Renal cortical epithelial cell (primary cell): ENCODE measurements around the gene NMRK2. TPM values are rescaled to one million over a fixed set of nuclear protein-coding genes. Genes with fewer than 3 reads are reported as not detected.
"Not testable (repeated sequence)": the region's sequence is repeated elsewhere in the genome, so short reads cannot be mapped to it uniquely, and the experiment has no call there.

Source experiments
- DNase-seq: peaks from one replicate; pipeline ENCODE4 v3.0.0-alpha.2; 2011; ENCODE audit warnings: low read depth
- total RNA-seq: library from RNA; depleted of rRNA; stranded (reverse); fragments of >200 nt; gene quantifications from 2 replicates; pipeline ENCODE4 v1.2.3, GENCODE V29; 2014

Gene NMRK2, protein sequence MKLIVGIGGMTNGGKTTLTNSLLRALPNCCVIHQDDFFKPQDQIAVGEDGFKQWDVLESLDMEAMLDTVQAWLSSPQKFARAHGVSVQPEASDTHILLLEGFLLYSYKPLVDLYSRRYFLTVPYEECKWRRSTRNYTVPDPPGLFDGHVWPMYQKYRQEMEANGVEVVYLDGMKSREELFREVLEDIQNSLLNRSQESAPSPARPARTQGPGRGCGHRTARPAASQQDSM
- total RNA-seq = not detected in 2 replicates

DNA sequence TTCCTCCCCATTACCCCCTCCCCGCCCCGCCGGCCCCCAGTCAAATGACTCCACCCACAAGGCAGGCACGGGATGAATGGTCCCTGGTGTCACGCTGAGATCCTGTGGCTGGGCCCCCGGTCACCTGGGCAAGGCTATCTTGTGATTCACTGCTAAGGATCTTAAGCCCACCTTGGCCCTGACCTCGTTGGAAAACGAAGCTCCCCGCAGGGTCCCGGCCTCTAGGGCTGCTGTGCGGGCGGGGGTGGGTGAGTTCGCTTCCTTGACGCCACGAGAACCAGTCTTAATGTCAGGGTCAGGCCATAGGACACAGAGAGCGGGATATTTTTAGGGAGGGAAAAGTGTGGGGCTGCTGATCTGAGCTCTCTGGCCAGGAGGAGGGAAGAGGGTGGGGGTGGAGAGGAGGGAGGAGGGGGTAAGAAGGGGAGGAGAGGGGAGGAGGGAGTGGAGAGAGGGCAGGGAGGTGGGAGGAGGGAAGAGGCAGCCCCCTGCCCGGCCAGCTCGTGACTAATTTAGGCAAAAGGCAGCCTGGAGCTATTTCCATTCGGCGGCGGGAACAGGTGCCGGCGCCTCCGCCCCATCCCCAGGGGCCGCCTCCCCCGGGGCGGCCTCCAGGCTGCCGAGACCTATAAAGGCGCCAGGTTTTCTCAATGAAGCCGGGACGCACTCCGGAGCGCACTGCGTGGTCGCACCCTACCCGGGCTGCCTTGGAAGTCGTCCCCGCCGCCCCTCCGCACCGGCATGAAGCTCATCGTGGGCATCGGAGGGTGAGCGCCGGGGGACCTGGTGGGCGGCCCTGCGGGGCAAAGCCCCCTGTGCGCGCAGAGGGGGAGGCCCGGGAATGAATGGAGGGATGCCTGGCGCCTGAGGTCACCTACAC, at the start of gene NMRK2:
TSS of gene NMRK2 (plus strand) at position 139 of the 880 bp plus-strand sequence. CDS start at position 742, 603 bp downstream.
- no peak for DNase-seq

GRCh38 chr19:3890591-3890990, 42.3 kb upstream of the NMRK2 start:
- DNase-seq = no peak

GRCh38 chr19:3893509-3894179, 39.2 kb upstream of the NMRK2 start:
- no peak for DNase-seq

GRCh38 chr19:3894959-3895358, 37.9 kb upstream of the NMRK2 start:
- not testable (repeated sequence) for DNase-seq

DNA sequence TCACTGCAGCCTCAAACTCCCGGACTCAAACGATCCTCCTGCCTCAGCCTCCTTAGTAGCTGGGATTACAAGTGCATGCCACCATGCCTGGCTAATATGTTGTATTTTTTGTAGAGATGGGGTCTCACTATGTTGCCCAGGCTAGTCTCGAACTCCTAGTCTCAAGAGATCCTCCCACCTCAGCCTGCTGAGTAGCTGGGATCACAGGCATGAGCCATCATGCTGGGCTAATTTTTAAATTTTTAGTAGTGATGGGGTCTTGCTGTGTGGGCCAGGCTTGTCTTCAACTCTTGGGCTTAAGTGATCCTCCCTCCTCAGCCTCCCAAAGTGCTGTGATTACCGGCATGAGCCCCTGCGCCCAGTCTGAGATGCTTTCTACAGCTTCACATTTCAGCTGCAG, 37.1 kb upstream of the NMRK2 start:
- DNase-seq = no peak

DNA sequence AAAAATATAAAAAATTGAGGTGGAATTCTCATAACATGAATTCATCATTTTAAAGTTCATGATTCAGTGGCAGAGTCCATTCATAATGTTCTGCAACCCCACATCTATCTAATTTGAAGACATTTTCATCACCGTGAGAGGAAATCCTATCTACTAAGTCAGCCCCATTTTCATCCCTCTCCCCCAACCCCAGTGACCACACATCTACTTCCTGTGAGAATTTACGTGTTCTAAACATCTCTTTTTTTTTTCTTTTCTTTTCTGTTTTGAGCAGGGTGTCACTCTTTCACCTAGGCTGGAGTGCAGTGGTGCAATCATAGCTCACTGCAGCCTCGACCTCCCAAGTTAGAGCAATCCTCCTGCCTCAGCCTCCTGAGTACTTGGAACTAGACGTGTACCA, 34.9 kb upstream of the NMRK2 start:
- DNase-seq = no peak

- no peak for DNase-seq
Observed at GRCh38 chr19:3898426-3898825, 34.4 kb upstream of the NMRK2 start.

GRCh38 chr19:3899531-3900294, 33.2 kb upstream of the NMRK2 start:
- DNase-seq = no peak

DNA sequence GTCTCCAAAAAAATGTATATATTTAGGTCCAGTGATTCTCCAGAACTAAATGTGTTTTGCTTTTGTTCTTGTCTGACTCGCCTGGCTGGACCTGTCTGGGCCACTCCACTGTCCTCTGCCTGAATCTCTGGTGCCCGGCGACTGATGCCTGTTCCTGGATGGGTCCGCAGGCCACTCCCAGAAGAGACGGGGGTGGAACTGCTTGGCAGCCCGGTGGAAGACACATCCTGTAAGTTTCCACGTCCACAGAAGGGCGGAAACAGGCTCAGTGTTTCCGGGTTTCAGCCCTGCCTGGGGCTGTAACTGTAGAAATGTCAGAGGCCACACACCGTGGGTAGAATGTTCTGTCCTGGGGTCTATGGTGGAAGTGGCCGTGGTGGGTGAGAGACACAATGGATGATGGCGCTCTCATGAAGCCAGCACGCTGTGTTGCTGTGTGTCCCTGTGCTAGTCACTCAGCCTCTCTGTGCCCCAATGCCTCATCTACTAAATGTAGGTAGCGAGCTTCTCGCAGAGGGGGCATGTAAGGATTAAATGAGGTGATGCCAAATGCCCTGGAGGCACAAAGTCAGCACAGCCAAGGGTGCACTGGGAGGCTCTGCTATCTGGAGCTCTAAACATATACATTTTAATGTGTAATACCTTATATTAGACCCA, 30.4 kb upstream of the NMRK2 start:
- no peak for DNase-seq

GRCh38 chr19:3904233-3904632, 28.6 kb upstream of the NMRK2 start:
- no peak for DNase-seq

GRCh38 chr19:3907626-3908265, 25.1 kb upstream of the NMRK2 start:
- DNase-seq = no peak

DNA sequence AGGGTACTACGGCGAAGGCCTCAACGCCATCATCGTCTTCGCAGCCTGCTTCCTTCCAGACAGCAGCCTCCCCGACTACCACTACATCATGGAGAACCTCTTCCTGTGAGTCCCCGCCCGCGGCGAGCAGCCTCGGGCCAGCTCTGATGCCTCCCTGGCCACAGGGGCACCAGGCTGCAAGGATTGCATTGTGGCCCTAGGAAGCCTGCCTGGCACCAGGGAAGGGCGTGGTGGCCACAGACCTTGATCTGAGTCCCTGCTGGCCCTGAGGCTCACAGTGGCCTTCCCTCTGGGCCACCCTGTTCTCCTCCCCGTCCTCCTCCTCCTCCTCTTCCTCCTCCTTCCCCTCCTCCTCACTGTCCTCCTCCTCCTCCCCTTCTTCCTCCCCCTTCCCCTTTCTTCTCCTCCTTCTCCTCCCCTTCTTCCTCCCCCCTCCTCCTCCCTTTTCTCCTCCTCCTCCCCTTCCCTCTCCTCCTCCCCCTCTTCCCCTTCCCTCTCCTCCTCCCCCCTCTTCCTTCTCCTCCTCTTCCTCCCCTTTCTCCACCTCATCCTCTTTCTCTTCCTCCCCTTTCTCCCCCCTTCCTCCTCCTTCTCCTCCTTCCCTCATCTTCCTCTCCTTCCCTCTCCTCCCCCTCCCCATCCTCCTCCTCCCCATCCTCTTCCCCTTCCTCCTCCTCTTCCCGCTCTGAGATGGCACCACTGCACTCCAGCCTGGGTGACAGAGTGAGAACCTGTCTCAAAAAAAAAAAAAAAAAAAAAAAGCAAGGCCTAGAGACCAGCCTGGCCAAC, 24.4 kb upstream of the NMRK2 start:
- DNase-seq = no peak

DNA sequence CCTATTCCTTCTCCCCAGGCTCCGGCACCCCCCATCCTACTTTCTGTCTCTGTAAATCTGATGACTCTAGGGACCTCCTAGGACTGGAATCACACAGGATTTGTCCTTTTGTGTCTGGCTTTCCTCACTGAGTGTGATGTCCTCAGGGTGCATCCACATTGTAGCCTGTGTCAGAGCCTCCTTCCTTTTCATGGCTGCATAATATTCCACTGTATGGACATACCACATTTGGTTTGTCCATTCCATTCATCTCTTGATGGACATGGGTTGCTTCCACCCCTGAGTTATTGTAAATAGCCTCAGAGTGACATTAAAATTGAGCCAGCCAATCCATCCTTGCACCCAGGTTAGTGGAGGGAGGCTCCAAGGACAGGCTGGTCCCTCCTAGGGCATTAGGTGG, 22.8 kb upstream of the NMRK2 start:
- no peak for DNase-seq

DNA sequence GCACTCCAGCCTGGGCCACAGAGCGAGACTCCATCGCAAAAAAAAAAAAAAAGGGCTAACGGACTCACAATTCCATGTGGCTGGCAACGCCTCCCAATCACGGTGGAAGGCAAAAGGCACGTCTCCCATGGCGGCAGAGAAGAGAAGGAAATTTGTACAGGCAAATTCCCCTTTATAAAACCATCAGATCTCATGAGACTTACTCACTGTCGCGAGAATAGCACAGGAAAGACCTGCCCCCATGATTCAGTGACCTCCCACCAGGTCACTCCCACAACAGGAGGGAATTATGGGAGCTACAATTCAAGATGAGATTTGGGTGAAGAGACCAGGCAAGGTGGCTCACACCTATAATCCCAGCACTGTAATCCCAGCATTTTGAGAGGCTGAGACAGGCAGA, 18.7 kb upstream of the NMRK2 start:
- no peak for DNase-seq

GRCh38 chr19:3916033-3916432, 16.8 kb upstream of the NMRK2 start:
- no peak for DNase-seq

DNA sequence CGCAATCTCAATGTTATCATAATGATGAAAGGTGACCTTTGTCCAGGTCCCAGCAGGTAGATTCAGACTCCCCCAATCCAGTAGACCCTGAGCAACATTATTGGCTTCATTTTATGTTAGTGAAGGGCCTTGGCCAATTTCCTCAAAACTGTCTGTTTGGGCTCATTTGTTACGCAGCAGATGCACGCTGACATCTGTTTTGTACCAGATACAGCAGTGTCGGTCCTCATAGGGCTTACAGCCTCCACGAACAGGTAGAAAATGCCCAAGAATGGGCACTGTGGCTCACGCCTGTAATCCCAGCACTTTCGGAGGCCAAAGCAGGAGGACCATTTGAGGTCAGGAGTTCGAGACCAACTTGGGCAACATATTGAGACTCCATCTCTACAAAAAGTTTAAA, 13.1 kb upstream of the NMRK2 start:
- DNase-seq = no peak

DNA sequence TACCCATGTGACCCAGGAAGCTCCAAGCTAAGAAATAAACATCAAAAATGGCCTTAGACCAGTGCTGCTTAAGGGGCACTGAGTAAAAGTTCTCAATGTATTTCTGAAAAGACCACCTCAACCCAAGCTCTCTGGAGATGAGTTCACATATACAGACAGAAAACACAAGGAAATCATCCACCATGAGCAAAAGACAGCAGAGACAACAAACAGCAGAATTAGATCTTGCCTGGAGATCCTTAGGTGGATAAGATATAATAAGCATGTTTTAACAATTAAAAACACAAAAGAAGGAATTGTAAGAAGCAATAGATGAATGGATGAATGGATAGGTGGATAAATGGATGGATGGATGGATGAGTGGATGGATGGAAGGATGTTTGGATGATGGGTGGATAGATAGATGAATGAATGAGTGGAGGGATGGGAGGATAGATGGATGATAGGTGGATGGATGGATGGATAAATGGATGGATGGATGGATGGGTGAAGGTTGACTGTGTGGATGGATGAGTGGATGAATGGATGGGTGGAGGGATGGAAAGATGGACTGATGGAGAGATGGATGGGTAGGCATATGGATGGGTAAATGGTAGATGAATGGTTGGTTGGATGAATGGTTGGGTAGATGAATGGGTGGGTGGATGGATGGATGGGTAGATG, 9.6 kb upstream of the NMRK2 start:
- DNase-seq = no peak

DNA sequence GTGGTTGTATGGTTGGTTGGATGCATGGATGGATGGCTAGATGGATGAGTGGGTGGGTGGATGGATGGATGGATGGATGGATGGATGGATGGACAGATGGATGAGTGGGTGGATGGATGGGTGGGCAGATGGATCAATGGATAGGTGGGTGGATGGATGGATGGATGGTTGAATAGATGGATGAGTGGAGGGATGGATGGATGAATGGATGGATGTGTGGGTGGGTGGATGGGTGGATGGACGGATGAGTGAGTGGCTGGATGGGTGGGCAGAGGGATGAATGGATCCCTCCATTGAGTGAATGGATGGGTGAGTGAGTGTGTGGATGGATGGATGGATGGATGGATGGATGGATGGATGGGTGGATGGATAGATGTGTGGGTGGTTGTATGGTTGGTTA, 9.0 kb upstream of the NMRK2 start:
- no peak for DNase-seq

DNA sequence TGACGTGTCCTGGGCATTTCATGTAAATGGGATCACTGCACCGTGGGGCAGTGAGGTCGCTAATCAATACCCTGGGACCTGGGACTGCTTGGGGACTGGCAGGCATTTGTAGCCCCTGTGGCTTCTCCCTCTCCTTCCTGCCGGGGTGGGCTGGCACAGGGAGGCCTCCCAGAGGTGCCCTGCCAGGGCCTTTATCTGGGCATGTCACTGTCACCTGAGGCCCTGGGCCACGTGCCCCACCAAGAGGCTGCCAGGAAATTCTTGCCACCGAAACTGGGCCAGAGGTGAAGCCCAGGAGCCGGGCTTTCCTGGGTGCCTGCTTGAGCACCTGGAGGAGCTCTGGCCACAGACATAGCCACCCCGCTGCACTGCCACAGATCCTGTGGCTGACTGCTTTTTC, 1.8 kb upstream of the NMRK2 start:
- DNase-seq = no peak
